Prostate gland (tissue), 2 donors: ENCODE measurements around the gene CACNG1.

Experiments used
- CTCF ChIP-seq, 4 experiments: fragments of 200-600 bp in 2 of 4; fragments of 450-650 bp in 2 of 4; sonication (generic) in 2 of 4; IDR thresholded peaks; 1 replicate in 3 of 4; 2 replicates in 1 of 4; pipeline ENCODE4 v1.5.1; 2016 to 2019; ENCODE audit warnings: antibody characterized with exemption in 4 of 4, mild to moderate bottlenecking in 2 of 4, moderate library complexity in 2 of 4
- POLR2A ChIP-seq: fragments of 450-650 bp; IDR thresholded peaks from one replicate; pipeline ENCODE4 v1.6.1; 2016; ENCODE audit warnings: antibody characterized with exemption, mild to moderate bottlenecking
- POLR2AphosphoS5 ChIP-seq: sonication (generic); formaldehyde crosslinking; IDR thresholded peaks from one replicate; pipeline ENCODE4 v1.6.1; 2017; ENCODE audit warnings: antibody characterized with exemption

GRCh38 chr17:67032382-67032781 lies 12.0 kb upstream of the CACNG1 start:
- TF ChIP-seq CTCF (IDR thresholded peaks at IDR 0.05) = no peak
- no peak for TF ChIP-seq POLR2A
- TF ChIP-seq POLR2AphosphoS5 = no peak
